ENCODE data around the gene LRP3.

- TF ChIP-seq CTCF (IDR thresholded peaks at IDR 0.05): no peak
- no peak for TF ChIP-seq EP300 (IDR thresholded peaks at IDR 0.05)
These were observed 4.7 kb upstream of the LRP3 start for GRCh38 chr19:33189453-33189852.
